ENCODE measurements around the gene USP54.

USP54 gene

DNA sequence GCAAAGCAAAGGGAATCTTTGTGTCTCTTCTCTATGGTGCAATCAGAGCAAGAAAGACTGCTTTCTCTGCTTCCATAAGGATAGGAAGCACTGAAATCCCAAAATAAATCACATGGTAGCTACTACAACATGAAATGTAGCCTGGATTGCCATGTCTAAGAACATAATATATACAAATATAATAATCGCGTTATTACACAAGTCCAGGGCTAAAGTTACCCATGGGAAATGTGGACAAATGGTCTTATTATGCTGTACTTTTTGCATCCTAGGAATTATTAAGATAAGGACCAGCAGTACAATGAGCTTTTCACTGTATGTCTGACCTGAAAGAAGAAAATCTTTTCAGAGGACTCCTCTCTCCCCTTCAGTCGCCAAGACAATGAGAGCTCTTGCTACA lies 71.8 kb downstream of the USP54 start:
- TF ChIP-seq, protein P1, sequence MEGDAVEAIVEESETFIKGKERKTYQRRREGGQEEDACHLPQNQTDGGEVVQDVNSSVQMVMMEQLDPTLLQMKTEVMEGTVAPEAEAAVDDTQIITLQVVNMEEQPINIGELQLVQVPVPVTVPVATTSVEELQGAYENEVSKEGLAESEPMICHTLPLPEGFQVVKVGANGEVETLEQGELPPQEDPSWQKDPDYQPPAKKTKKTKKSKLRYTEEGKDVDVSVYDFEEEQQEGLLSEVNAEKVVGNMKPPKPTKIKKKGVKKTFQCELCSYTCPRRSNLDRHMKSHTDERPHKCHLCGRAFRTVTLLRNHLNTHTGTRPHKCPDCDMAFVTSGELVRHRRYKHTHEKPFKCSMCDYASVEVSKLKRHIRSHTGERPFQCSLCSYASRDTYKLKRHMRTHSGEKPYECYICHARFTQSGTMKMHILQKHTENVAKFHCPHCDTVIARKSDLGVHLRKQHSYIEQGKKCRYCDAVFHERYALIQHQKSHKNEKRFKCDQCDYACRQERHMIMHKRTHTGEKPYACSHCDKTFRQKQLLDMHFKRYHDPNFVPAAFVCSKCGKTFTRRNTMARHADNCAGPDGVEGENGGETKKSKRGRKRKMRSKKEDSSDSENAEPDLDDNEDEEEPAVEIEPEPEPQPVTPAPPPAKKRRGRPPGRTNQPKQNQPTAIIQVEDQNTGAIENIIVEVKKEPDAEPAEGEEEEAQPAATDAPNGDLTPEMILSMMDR (IDR thresholded peaks at IDR 0.05; ENCODE audit: borderline replicate concordance, control extremely low read depth, extremely low read depth, insufficient read depth, missing control alignments) = no peak
- in situ Hi-C loops (cut with MboI; ENCODE audit: low sequenced_read_pairs, unreplicated experiment) = no loop called here
- no peak for DNase-seq (ENCODE audit: low spot score)

DNA sequence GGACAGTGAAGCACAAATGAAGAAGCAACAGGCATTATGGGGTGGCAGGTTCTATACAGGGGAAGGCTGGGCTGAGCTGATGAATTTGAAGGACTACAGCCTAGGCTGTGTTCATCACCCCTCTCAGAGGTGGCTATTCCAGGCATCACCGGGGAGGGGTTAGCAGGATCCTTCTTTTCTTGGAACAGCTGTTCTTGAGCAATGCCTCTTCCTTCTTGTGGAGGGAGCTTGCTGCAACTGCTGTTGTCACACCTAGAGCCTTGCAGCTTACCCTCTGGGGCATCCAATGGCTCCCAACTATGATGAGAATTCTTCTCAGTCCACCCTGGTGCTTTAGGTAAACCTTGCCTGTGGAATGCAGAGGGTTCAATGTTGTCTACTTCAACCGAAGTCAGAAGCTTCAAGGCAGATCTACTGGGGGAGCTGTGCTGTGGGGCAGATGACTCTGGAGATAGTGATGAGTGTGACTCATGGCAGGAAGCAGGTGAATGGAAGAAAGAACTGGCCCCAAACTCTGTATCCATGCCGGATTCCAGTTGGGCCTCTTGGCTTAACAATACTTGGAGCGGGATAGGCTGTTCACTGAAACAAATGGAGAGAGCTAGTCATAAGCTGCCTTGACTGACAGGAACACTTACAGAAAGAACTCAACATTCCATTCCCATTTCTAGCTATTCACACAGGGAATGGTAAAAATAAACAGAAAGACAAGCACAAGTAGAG lies 73.8 kb downstream of the USP54 start:
- DNase-seq (ENCODE audit: low spot score) = no peak
- in situ Hi-C loops (cut with MboI; ENCODE audit: low sequenced_read_pairs, unreplicated experiment) = no loop called here
- TF ChIP-seq, protein P1 (IDR thresholded peaks at IDR 0.05; ENCODE audit: borderline replicate concordance, control extremely low read depth, extremely low read depth, insufficient read depth, missing control alignments) = no peak

DNA sequence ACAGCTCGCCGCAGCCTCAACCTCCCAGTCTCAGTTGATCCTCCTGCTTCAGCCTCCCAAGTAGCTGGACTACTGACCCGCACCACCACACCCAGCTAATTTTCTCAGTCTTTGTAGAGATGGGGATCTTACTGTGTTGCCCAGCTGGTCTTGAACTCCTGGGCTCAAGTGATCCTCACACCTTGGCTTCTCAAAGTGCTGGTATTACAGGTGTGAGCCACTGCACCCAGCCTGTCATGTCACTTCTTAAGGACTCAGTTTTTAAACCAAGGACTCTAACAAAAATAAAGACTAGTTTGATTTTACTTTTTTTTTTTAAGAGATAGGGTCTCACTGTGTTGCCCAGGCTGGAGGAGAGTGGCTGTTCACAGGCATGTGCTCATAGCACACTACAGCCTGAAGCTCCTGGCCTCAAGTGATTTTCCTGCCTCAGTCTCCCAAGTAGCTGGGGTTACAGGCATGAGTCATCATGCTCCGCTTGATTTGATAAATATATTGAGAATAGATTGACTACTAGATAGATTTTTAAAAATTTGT lies 78.9 kb downstream of the USP54 start:
- no peak for DNase-seq (ENCODE audit: low spot score)
- in situ Hi-C loops (cut with MboI; ENCODE audit: low sequenced_read_pairs, unreplicated experiment) = no loop called here

DNA sequence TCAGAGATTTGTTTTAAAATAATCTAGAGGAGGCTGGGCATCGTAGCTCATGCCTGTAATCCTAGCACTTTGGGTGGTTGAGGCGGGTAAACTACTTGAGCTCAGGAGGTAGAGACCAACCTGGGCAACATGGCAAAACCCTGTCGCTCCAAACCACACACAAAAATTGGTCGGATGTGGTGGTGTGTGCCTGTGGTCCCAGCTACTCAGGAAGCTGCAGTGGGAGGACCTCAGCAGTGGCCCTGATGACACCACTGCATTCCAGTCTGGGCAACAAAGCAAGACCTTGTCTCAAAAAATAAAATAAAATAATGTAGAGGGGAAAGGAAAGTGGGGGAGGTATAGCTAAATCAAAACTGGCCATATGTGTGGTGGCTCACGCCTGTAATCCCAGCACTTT lies 81.4 kb downstream of the USP54 start:
- in situ Hi-C loops (cut with MboI; ENCODE audit: low sequenced_read_pairs, unreplicated experiment) = no loop called here
- DNase-seq (ENCODE audit: low spot score) = no peak
- TF ChIP-seq, protein P1 (IDR thresholded peaks at IDR 0.05; ENCODE audit: borderline replicate concordance, control extremely low read depth, extremely low read depth, insufficient read depth, missing control alignments) = no peak

More for the DNA sequence above, 78.9 kb downstream of the USP54 start:
- TF ChIP-seq, protein P1 (IDR thresholded peaks at IDR 0.05; ENCODE audit: borderline replicate concordance, control extremely low read depth, extremely low read depth, insufficient read depth, missing control alignments) = no peak

DNA sequence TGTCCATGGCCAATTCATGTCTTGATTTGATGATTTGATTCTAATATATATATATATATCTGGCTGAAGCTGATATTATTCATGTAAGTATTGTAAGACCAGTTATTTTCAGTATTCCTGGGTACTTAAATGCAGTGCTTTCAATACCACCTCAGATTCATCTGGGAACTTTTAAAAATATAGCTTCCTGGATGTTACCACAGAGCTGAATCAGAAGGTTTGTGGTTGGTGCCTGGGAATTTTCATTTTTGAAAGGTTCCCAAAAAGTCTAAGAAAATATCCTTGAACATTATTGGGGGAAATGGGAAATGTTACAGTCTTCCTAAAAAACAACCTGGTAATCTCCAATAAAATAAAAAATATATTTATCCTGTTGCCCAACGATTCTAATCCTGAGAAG lies 84.7 kb downstream of the USP54 start:
- TF ChIP-seq, protein P1 (IDR thresholded peaks at IDR 0.05; ENCODE audit: borderline replicate concordance, control extremely low read depth, extremely low read depth, insufficient read depth, missing control alignments) = no peak
- in situ Hi-C loops (cut with MboI; ENCODE audit: low sequenced_read_pairs, unreplicated experiment) = no loop called here
- DNase-seq (ENCODE audit: low spot score) = no peak

DNA sequence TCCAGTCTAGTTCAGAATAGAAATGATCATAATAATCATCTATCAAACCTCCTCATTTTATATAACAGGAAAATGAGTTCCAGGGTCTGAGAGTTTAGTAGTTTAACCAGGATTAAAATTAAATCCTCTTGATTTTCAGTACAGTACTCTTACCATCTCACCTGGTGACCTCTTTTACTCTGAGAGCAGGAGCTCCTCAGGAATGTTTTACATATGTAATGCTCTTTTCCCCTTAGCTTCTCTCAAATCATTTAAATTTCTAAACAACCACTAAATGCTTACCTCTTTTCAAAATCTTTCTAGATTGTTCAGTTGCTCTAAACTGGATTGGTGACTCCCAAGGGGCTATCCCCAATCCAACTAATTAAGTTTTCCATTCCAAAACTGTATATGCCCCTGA lies 85.1 kb downstream of the USP54 start:
- in situ Hi-C loops (cut with MboI; ENCODE audit: low sequenced_read_pairs, unreplicated experiment) = no loop called here

More for the DNA sequence above, 85.1 kb downstream of the USP54 start:
- TF ChIP-seq, protein P1 (IDR thresholded peaks at IDR 0.05; ENCODE audit: borderline replicate concordance, control extremely low read depth, extremely low read depth, insufficient read depth, missing control alignments) = no peak
- DNase-seq (ENCODE audit: low spot score) = no peak
